ENCODE measurements around the gene ILF2.
A peak's percentile ranks its signal among the peaks of the same experiment; 100 is the strongest.

The ILF2 gene

DNA sequence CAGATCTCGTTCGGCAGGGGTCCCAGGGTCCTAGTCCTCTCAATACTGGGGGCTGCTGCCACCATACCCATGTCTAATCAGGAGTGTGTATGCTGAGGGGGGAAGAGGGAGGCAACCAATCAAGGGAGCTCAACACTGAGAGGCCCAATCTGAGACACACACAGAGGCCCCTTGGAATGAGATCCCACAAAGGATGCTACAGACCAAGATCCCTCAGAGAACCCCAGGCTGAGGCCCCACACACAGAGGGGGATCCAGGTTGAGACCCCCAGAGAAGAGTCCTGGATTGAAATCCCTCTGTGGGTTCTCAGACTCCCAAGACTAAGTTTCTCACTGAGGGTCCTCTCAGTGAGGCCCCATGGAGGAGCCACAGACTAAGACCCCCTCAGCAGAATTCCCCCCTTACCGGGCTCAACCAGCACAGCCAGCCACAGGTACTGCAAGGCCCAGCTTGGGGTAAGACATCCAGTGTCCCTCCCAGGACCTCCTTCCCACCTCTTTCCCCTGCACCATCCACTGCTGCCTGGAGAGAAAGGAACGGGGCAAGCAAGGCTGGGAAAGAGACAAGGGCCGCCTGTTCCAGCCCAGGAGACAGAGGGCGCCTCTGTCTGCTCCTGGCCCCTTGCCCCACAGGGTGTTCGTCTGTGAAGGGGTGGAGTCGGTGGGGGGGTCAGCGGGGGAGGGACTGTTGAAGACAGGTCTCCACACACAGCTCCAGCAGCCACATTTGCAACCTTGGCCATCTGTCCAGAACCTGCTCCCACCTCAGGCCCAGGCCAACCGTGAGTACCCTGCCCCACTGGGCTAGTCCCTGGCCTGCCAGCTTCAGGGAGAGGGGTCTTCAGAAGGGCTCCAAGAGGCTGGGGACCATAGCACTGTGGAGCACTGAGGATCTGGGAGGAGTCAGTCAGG is 42.8 kb downstream of the ILF2 start, which contains the start of gene S100A1:
S100A1 (plus strand) TSS at position 720 of the 912 bp plus-strand sequence. CDS start 2,088 bp downstream, outside the sequence.
- DNase-seq (ENCODE audit: low spot score) = no peak

DNA sequence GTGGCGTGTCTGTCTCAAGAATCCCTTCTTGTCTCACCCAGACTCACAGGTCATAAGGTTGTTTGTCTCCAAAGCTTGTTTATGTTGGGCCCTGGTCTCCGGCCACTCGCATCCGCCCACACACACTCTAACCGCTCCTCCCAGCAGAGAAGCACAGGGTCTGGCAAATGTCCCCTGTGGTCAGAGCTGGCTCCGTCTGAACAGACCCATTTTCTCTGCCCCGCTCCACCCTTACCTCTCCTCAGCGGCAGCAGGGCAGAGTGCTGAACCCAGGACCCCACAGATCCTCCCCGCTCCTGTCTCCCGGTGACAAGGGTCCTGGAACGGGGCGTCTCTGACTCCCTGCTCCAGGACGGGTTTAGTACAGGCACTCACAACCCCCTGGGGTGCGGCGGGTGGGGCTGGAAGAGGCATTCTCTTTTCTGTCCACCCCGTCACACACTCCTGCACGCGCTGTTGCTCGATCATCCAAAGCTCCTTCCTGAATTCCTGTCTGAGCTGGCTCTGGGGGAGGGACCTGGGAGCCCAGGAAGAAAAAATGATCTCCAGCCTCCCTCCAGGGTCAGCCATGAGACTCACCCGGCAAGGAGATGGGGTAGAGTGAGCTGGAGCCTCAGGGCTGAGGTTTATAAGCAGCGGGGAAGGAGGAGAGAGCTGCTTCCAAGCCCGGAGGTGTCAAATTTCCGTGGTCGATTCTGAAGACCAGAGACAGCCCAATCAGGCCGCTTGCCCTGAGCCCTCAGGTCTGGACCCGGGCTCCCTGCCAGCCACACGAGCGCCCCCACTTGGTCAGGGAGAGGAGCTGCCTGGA is 43.7 kb downstream of the ILF2 start, which contains the start of gene S100A13:
S100A13 (minus strand) TSS at position 602 of the 811 bp plus-strand sequence. CDS start 1,033 bp downstream, outside the sequence.
- peak; percentile 90 for DNase-seq (ENCODE audit: low spot score)

- no peak for DNase-seq (ENCODE audit: low spot score)
These were observed 44.3 kb downstream of the ILF2 start for GRCh38 chr1:153626477-153626903.

DNA sequence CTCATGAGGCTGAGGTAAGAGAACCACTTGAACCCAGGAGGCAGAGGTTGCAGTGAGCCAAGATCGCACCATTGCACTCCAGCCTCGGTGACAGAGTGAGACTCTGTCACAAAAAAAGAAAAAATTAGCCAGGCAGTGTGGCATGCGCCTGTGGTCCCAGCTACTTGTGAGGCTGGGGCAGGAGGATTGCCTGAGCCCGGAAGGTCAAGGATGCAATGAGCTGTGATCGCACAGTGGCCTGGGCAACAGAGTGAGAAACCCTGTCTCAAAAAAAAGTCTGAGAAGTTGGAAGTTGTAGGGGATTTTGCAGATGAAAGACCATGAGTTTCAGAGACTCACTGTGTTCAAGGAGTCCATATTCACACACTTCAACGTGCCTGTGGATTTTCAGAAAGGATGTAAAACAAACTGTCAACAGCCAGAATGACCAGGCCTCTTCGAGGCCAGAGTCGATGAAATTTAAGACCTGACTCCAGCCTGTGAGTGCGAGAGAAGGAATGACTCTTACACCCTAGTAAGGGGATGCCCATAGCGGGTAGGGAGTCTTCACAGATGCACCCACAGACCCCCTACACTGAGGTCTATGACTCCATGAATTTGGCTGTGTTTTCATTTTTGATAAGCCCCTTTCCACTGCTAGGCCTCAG is 45.7 kb downstream of the ILF2 start:
- no peak for DNase-seq (ENCODE audit: low spot score)

- DNase-seq (ENCODE audit: low spot score) = no peak
These were observed 47.7 kb downstream of the ILF2 start for GRCh38 chr1:153623101-153623500.

- DNase-seq (ENCODE audit: low spot score) = no peak
These were observed 51.6 kb downstream of the ILF2 start for GRCh38 chr1:153619171-153619570.

DNA sequence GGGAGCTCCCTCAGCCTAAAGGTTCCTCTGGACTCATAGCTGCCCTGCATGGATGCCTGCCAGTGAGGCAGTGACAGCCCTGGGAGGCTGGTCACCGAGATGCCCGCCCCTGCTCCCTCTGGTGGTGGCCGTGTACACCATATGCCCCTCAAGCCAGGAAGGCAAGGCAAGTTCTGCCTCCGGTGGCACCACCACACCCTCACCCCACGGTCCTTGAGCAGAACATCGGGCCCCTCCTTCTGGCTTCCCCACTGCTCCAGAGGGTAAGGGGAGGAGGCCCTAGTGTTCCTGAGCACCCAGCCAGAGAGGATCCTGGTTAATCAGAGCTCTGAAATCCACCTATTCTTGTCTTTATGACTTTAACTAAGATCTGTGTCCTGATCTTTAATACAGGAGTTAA is 53.1 kb downstream of the ILF2 start:
- DNase-seq (ENCODE audit: low spot score) = peak; percentile 91

DNA sequence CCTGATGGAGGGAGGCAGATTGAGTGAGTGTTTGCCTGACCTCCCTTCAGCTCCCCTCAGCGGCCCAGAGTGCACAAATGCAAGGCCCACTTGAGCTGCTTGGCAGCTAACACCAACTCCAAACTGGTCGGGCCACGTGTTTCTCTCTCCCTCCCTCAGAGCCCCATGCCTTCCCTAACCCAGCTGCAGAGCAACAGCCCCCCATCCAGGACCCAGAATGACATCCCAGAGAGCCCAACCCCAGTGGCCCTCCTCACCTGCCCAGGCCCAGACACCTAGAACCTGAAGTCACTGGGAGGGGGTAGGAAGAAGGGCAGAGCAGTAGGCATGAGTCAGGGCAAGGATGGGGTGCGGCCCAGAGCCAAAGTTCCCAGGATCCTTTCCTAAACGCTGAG is 53.9 kb downstream of the ILF2 start:
- no peak for DNase-seq (ENCODE audit: low spot score)

GRCh38 chr1:153616144-153616916 is 54.5 kb downstream of the ILF2 start, which contains the start of gene S100A14:
Gene S100A14, minus strand, starts transcription at chr1:153616325. Its CDS starts 467 bp downstream, at chr1:153615858.
- DNase-seq (ENCODE audit: low spot score) = no peak

DNA sequence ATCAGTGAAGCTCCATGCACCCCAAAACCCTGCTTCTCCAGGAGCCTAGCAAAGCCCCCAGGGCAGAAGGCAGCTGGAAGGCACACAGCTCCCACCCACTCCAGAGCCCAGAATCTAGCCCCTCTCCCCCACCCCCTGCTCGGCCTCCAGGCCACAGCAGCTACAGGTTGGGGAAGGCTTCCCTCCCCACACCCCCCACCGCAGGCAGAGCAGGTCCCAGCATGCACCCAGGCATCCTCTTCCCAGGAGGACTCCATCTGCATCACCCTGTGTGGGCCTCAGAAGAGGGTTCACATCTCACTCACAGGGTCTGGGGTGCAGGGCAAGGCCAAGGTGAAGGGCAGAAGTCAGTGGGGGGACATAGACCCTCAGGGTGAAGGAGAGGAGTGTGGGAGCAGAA is 55.4 kb downstream of the ILF2 start:
- DNase-seq (ENCODE audit: low spot score) = no peak

- DNase-seq (ENCODE audit: low spot score) = no peak
These were observed 55.9 kb downstream of the ILF2 start for GRCh38 chr1:153614906-153615305.

- DNase-seq (ENCODE audit: low spot score) = no peak
These were observed 56.4 kb downstream of the ILF2 start for GRCh38 chr1:153614189-153614900.

DNA sequence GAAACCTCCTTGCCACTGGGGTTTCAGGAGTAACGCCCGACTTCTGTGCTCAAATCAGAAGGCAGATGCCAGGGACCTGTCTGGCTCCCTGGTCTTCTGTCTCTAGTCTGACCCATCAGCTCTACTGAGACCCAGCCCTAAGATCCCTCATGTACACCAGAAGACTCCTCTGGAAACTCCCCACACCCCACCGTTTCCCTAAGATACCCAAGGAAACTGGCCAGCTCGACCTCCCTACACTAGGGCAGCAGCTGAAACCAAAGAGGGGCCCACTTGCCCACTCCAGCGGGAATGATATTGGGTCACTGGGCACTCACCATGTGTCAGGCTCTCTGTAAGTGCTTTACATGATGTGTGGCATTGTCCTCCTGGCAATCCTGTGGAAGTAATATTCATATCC is 57.4 kb downstream of the ILF2 start:
- DNase-seq (ENCODE audit: low spot score) = no peak

- peak; percentile 94 for DNase-seq (ENCODE audit: low spot score)
These were observed 58.0 kb downstream of the ILF2 start, which contains the start of gene S100A16 for GRCh38 chr1:153612755-153613331. Gene S100A16, minus strand, starts transcription at chr1:153613137. Its CDS starts 4,986 bp downstream, at chr1:153608151.

DNA sequence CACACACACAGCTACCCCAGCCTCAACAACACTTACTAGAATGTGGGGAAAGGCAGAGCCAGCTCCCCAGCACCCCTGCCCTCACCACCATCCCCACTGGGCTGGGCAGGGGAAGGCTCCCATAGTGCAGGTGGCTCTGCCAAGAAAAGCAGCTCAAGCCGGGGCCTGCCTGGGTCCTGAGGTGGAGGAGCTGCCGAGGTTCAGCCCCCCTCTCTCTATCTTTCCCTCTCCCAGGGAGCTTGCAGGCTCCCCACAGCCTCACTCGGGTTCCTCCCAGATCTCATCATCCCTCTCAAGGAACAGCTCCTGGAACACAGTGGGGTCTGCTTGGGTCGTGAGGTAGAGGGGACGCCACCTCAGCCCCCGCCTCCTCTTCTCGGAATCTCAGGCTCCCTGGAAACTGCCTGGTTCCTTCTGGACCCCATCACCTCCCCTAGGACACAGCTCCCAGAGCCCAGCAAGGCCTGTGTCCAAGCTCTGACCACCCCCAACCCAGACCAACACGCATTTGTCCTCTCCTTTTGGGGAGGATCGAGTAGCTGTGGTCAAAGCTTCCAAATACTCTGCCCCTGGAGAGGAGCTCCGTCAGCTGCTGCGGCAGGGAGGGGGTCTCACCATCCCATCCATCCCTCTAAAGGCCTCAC is 58.6 kb downstream of the ILF2 start:
- no peak for DNase-seq (ENCODE audit: low spot score)

Measured in AG20443 (cell line).